Measurements from ENCODE around the gene CALCR. TPM values are rescaled to one million over a fixed set of nuclear protein-coding genes. Genes with fewer than 3 reads are reported as not detected.

The CALCR gene
- total RNA-seq, 1 experiment from 2014 or later = 0.10 TPM

DNA sequence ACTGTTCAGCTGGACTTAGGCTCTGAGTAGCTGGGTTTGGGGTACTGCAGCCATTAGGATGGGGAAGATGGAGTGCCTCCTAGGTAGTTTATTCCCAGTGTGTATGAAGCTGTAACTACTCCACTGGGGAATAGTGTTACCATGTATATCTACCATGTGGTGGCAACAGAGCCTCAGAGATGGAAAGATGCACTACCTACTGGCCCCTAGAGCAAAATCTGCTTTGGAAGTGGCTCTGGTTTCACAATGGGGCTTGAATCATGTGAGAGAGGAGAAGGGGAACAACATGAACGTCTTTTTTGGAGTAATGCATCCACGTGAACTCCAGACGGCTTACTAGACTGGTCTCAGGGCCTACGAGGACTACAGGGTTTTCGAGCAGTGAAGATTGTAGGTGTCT, 167.3 kb downstream of the CALCR start:
- Histone ChIP-seq H3K4me1 (ENCODE audit: control insufficient read depth in 1 of 2, insufficient read depth in 2 of 2, low read length in 2 of 2) (no peaks in the 10 kb centered on the region), H3K36me3 (ENCODE audit: control insufficient read depth in 1 of 2, insufficient read depth in 2 of 2, low read length in 2 of 2) (no peaks in the 10 kb centered on the region), H3K9me3 (ENCODE audit: control insufficient read depth in 1 of 2, insufficient read depth in 1 of 2, low read depth in 1 of 2, low read length in 2 of 2) (no peaks in the 10 kb centered on the region), H3K27me3 (ENCODE audit: insufficient read depth, low read length) (no peaks in the 10 kb centered on the region), H3K9ac (ENCODE audit: low read length) (no peak overlapping the region), H3K4me2 (ENCODE audit: low read length) (no peak overlapping the region), H3K9me2 (ENCODE audit: insufficient read depth) (no peaks in the 10 kb centered on the region), H2AFZ (ENCODE audit: low read depth, low read length, poor library complexity, severe bottlenecking) (no peak overlapping the region), H3K4me3 (replicated peaks in 1 of 2; ENCODE audit: low read depth in 1 of 2, low read length in 2 of 2) (no peak overlapping the region), H3K27ac (ENCODE audit: low read depth, low read length) (no peak overlapping the region), H4K20me1 (ENCODE audit: insufficient read depth) (no peaks in the 10 kb centered on the region), H3K79me2 (ENCODE audit: insufficient read depth, low read length) (no peaks in the 10 kb centered on the region)
- DNase-seq (ENCODE audit: low read depth, low spot score) (no peak), ATAC-seq (no peak)
- POLR2A ChIA-PET = no interaction called here
- RAD21 ChIA-PET (ENCODE audit: low non-redundant PET in 1 of 2, low total read pairs in 2 of 2, uncharacterized antibody in 2 of 2, unreplicated experiment in 2 of 2) = no interaction called here
- intact Hi-C loops (cut with micrococcal nuclease) = no loop called here
- CTCF ChIA-PET = no interaction called here
- BruUV-seq (replicated peaks) = no TSS peak
- no peak for TF ChIP-seq CBX3 (IDR thresholded peaks at IDR 0.05; ENCODE audit: low read depth)
- TF ChIP-seq FOSL1 (IDR thresholded peaks at IDR 0.05; ENCODE audit: low read depth) = no peak
- TF ChIP-seq RAD21 (IDR thresholded peaks at IDR 0.05; ENCODE audit: low read depth) = no peak
- no peak for TF ChIP-seq POLR2A (IDR thresholded peaks at IDR 0.05; ENCODE audit: borderline replicate concordance, extremely low read depth, insufficient read depth, insufficient read length)
- no peak for TF ChIP-seq REST (IDR thresholded peaks at IDR 0.05; ENCODE audit: low read depth)
- TF ChIP-seq, protein P1, sequence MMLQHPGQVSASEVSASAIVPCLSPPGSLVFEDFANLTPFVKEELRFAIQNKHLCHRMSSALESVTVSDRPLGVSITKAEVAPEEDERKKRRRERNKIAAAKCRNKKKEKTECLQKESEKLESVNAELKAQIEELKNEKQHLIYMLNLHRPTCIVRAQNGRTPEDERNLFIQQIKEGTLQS (IDR thresholded peaks at IDR 0.05) = no peak

DNA sequence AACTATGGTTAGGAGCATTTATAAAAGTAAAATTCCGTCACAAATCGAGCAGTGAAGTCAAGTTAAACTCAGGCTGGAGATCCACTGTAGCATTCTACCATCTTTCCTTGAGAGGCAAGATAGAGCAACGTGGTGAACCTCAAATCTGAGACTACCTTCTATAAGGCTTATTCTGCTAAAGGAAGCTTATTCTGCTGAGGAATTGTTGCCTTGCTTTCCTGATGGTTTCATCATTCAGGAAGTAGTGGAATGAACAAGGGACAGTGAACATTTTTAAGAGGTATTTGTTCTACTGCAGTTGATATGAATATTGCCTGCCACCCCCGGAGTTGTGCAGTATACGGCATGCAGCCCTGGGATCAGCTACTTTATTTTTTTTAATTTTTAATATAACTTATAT, 171.6 kb downstream of the CALCR start:
- POLR2A ChIA-PET = no interaction called here
- CTCF ChIA-PET = interaction anchor here (0.6 kb wide), 1 partner anchor 40 kb away, joined by 3 read pairs; no protein-coding TSS in a partner anchor

More for the DNA sequence above, 171.6 kb downstream of the CALCR start:
- H3K4me1 ChIP-seq (ENCODE audit: control insufficient read depth in 1 of 2, insufficient read depth in 2 of 2, low read length in 2 of 2) = no peaks in the 10 kb centered on the region
- BruUV-seq (replicated peaks) = no TSS peak
- H3K36me3 ChIP-seq (ENCODE audit: control insufficient read depth in 1 of 2, insufficient read depth in 2 of 2, low read length in 2 of 2) = no peaks in the 10 kb centered on the region
- no peaks in the 10 kb centered on the region for H3K9me2 ChIP-seq (ENCODE audit: insufficient read depth)
- no peaks in the 10 kb centered on the region for H3K79me2 ChIP-seq (ENCODE audit: insufficient read depth, low read length)
- TF ChIP-seq RAD21 (IDR thresholded peaks at IDR 0.05; ENCODE audit: low read depth) = no peak
- H3K9ac ChIP-seq (ENCODE audit: low read length) = no peak overlapping the region
- no peaks in the 10 kb centered on the region for H3K9me3 ChIP-seq (ENCODE audit: control insufficient read depth in 1 of 2, insufficient read depth in 1 of 2, low read depth in 1 of 2, low read length in 2 of 2)
- H3K4me2 ChIP-seq (ENCODE audit: low read length) = no peak overlapping the region
- RAD21 ChIA-PET (ENCODE audit: low non-redundant PET in 1 of 2, low total read pairs in 2 of 2, uncharacterized antibody in 2 of 2, unreplicated experiment in 2 of 2) = no interaction called here
- intact Hi-C loops (cut with micrococcal nuclease) = no loop called here
- no peak overlapping the region for H3K27ac ChIP-seq (ENCODE audit: low read depth, low read length)
- H2AFZ ChIP-seq (ENCODE audit: low read depth, low read length, poor library complexity, severe bottlenecking) = no peak overlapping the region
- H3K27me3 ChIP-seq (ENCODE audit: insufficient read depth, low read length) = no peaks in the 10 kb centered on the region; the same call in 1 of the 2 replicates
- no peak overlapping the region for H3K4me3 ChIP-seq (replicated peaks in 1 of 2; ENCODE audit: low read depth in 1 of 2, low read length in 2 of 2)
- DNase-seq (ENCODE audit: low read depth, low spot score) (no peak), ATAC-seq (no peak)
- H4K20me1 ChIP-seq (ENCODE audit: insufficient read depth) = no peaks in the 10 kb centered on the region
